Kasumi-1 (cell line): Measurements from ENCODE around the gene HAT1.
"Not testable (repeated sequence)": the region's sequence is repeated elsewhere in the genome, so short reads cannot be mapped to it uniquely, and the experiment has no call there.

ENCODE experiments used
- DNase-seq, 2 experiments: peaks; one replicate each; lab custom pipeline; 2025; lab: John Stamatoyannopoulos, UW

Gene HAT1

GRCh38 chr2:171922230-171923022, at the start of gene HAT1:
Gene HAT1 (plus strand): TSS chr2:171922461. CDS start chr2:171922501, 40 bp downstream.
- DNase-seq, result peak; percentile 99

- DNase-seq, result no peak
Observed at GRCh38 chr2:171874517-171874916, 47.7 kb upstream of the HAT1 start.

- DNase-seq, result no peak
Observed at GRCh38 chr2:171874963-171875362, 47.3 kb upstream of the HAT1 start.

GRCh38 chr2:171878481-171878993, 43.7 kb upstream of the HAT1 start:
- no peak for DNase-seq

- no peak for DNase-seq
Observed at GRCh38 chr2:171879865-171880264, 42.4 kb upstream of the HAT1 start.

- DNase-seq, result no peak
Observed at GRCh38 chr2:171880774-171881173, 41.5 kb upstream of the HAT1 start.

GRCh38 chr2:171882089-171882769, 40.0 kb upstream of the HAT1 start:
- no peak for DNase-seq

- no peak for DNase-seq
Observed at GRCh38 chr2:171883275-171883893, 38.9 kb upstream of the HAT1 start.

GRCh38 chr2:171889333-171889732, 32.9 kb upstream of the HAT1 start:
- no peak for DNase-seq

GRCh38 chr2:171889808-171890207, 32.5 kb upstream of the HAT1 start:
- no peak for DNase-seq

- DNase-seq, result peak in 1 of 2 experiments; percentile 33
Observed at GRCh38 chr2:171893196-171893823, 29.0 kb upstream of the HAT1 start.

- peak; percentile 91 to 94 for DNase-seq
Observed at GRCh38 chr2:171893824-171894611, 28.2 kb upstream of the HAT1 start, which contains the start of gene SLC25A12. Gene SLC25A12 (minus strand): TSS chr2:171894244. CDS start chr2:171894214, 30 bp downstream.

- DNase-seq, result no peak
Observed at GRCh38 chr2:171894612-171894947, 27.7 kb upstream of the HAT1 start.

GRCh38 chr2:171895786-171896185, 26.5 kb upstream of the HAT1 start:
- no peak for DNase-seq

- DNase-seq, result not testable (repeated sequence)
Observed at GRCh38 chr2:171899623-171900282, 22.5 kb upstream of the HAT1 start.

GRCh38 chr2:171902840-171903420, 19.3 kb upstream of the HAT1 start:
- no peak for DNase-seq

GRCh38 chr2:171908235-171908634, 14.0 kb upstream of the HAT1 start:
- DNase-seq, result no peak

- DNase-seq, result no peak
Observed at GRCh38 chr2:171909266-171909665, 13.0 kb upstream of the HAT1 start.

- DNase-seq, result no peak
Observed at GRCh38 chr2:171910494-171910893, 11.8 kb upstream of the HAT1 start.

- no peak for DNase-seq
Observed at GRCh38 chr2:171913517-171913916, 8.7 kb upstream of the HAT1 start.
